ENCODE results near the gene ATN1.

ATN1 gene

DNA sequence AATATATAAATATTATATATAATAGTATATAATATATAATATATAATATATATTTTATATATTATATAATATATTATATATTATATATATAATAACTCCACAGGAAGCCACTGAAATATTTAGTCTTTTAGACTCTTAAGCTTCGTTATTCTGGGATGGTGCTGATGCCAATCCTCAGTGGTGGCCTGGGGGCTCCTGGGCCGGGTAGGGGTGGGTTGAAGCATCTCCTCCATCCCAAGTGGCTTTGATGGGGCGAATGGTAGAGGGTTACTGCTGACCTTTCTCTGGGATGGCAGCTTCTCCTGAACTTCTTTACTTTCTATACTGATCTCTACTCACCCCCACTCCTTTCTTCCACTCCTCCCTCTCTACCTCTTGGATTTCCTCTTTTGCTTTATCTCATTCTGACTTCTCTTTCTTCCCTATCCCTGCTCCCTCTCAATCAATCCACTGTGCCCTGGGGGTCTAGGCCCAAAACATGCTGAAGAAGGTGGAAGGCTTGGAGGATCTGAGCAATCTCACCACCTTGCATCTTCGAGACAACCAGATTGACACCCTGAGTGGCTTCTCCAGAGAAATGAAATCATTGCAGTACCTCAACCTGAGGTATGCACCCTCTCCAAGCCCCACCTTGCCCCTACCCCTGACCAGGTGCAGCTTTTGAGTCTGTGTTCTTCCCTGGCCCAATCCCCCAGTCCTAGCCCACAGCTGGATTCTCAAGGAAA lies 18.2 kb upstream of the ATN1 start:
- H3K4me3 ChIP-seq (ENCODE audit: control insufficient read depth, low read depth, low read length), result no peak overlapping the region
- DNase-seq (ENCODE audit: low read depth), result no peak
- TF ChIP-seq, protein P1, sequence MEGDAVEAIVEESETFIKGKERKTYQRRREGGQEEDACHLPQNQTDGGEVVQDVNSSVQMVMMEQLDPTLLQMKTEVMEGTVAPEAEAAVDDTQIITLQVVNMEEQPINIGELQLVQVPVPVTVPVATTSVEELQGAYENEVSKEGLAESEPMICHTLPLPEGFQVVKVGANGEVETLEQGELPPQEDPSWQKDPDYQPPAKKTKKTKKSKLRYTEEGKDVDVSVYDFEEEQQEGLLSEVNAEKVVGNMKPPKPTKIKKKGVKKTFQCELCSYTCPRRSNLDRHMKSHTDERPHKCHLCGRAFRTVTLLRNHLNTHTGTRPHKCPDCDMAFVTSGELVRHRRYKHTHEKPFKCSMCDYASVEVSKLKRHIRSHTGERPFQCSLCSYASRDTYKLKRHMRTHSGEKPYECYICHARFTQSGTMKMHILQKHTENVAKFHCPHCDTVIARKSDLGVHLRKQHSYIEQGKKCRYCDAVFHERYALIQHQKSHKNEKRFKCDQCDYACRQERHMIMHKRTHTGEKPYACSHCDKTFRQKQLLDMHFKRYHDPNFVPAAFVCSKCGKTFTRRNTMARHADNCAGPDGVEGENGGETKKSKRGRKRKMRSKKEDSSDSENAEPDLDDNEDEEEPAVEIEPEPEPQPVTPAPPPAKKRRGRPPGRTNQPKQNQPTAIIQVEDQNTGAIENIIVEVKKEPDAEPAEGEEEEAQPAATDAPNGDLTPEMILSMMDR (IDR thresholded peaks at IDR 0.05; ENCODE audit: control insufficient read depth, insufficient read depth, low read depth, low read length, missing control alignments), result no peak

DNA sequence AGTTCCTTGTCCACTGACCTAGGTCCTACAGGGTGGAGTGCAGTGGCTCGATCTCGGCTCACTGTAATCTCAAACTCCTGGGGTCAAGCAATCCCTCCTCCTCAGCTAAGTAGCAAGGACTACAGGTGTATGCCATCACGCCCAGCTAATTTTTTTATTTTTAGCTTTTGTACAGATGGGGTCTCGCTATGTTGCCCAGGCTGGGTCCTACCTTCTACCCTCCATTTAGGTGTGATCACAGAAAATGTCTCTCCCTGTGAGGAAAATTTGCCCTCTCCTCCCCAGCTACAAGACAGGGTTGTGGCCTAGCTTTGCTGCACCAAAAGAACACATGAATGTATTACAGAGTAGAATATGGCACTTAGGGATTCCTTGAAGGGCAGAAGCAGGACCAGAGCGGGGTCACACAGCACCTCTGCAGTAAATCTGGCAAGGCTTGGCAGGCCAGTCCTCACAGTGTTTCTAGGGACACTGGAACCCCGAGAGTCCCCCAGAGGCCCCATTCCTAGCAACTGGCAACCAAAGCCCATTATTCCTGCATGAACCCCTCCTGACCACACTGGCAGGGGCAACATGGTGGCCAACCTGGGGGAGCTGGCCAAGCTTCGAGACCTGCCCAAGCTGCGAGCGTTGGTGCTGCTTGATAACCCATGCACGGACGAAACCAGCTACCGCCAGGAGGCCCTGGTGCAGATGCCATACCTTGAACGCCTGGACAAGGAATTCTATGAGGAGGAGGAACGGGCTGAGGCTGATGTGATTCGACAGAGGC lies 15.4 kb upstream of the ATN1 start:
- no peak for DNase-seq (ENCODE audit: low read depth)
- no peak overlapping the region for H3K4me3 ChIP-seq (ENCODE audit: control insufficient read depth, low read depth, low read length)
- TF ChIP-seq, protein P1 (IDR thresholded peaks at IDR 0.05; ENCODE audit: control insufficient read depth, insufficient read depth, low read depth, low read length, missing control alignments), result no peak

DNA sequence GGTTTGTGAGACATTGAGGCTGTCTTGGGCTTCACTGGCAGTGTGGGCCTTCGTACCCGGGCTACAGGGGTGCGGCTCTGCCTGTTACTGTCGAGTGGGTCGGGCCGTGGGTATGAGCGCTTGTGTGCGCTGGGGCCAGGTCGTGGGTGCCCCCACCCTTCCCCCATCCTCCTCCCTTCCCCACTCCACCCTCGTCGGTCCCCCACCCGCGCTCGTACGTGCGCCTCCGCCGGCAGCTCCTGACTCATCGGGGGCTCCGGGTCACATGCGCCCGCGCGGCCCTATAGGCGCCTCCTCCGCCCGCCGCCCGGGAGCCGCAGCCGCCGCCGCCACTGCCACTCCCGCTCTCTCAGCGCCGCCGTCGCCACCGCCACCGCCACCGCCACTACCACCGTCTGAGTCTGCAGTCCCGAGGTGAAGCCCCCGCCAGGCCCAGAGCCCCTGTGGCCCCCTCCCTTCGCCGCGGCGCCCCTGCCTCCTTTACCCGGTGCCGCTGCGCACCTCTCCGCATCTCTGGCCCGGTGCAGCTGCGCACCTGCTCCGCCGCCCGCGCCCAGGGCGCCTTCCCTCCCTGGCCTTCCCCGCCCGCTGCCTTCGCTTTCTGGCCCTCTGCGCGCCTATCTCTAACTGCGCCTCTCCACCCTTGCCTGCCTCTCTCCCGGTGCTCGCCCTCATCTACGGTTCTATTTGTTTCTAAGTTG lies 13.4 kb upstream of the ATN1 start, which contains the start of gene ENO2:
Gene ENO2, plus strand, starts transcription at position 335 of the 701 bp plus-strand sequence. CDS start 1,253 bp downstream, outside the sequence.
- H3K4me3 ChIP-seq (ENCODE audit: control insufficient read depth, low read depth, low read length), result peak within 1 kb of the TSS; percentile 55
- DNase-seq (ENCODE audit: low read depth), result no peak
- TF ChIP-seq, protein P1 (IDR thresholded peaks at IDR 0.05; ENCODE audit: control insufficient read depth, insufficient read depth, low read depth, low read length, missing control alignments), result no peak

DNA sequence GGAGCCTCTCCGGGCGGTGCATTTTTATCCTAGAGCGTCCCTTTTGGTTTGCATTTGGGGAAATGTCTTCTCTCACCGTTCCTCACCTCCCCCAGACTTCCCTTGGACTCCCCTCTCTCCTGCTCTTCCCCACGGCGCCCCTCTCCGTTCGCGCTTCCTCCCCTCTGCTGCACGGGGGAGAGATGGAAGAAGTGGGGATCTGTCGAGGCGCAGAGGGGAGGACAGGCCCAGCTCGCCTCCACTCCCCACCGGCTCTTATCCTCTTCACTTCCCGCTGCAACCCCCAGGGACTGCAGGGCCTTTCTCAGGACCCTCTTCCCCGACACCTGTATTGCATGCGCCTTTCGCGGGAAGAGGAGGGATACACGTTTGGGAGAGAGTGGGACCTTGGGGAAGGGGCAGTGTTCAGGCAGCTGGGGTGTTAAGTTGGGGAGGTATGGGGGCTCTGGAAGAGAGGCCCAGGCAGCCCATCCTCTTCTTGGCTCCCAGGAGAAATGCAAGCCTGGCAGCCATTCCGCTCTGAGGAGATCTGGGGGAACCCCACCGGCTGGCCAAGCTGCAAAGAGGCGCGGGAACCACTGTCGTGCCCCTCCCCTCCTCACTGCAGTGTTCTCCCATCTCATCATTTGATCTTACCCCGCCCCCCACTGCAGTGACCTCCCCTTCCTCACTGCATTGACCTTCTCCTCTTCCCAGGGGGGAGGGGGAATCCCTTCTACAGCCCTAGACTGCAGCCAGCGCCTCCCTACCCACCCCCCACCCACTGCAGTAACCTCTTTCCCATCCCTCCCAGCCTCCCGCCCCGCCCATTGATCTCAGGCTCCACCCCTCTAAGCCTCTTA lies 12.6 kb upstream of the ATN1 start:
- no peak for DNase-seq (ENCODE audit: low read depth)
- TF ChIP-seq, protein P1 (IDR thresholded peaks at IDR 0.05; ENCODE audit: control insufficient read depth, insufficient read depth, low read depth, low read length, missing control alignments), result no peak
- H3K4me3 ChIP-seq (ENCODE audit: control insufficient read depth, low read depth, low read length), result peak overlapping the region; percentile 55

GRCh38 chr12:6915789-6916285 lies 11.9 kb upstream of the ATN1 start:
- H3K4me3 ChIP-seq (ENCODE audit: control insufficient read depth, low read depth, low read length), result no peak overlapping the region
- no peak for DNase-seq (ENCODE audit: low read depth)
- TF ChIP-seq, protein P1 (IDR thresholded peaks at IDR 0.05; ENCODE audit: control insufficient read depth, insufficient read depth, low read depth, low read length, missing control alignments), result no peak
